HepG2 (cell line): ENCODE data around the gene CD44.

Experiments
- CTCF ChIP-seq: sonication (generic); formaldehyde crosslinking; IDR thresholded peaks from 2 replicates; pipeline ENCODE4 v1.5.0; 2020; ENCODE audit warnings: mild to moderate bottlenecking, missing genetic modification reagents, moderate library complexity
- EP300 ChIP-seq, 3 experiments: sonication (generic) in 1 of 3; formaldehyde crosslinking in 1 of 3; IDR thresholded peaks; 2 replicates each; pipeline versions ENCODE4 v1.5.1 to v1.6.1; 2011 to 2020; ENCODE audit warnings: low read depth in 2 of 3, low read length in 2 of 3, borderline replicate concordance in 1 of 3, improper control_type of control experiment in 1 of 3, mild to moderate bottlenecking in 1 of 3, missing genetic modification reagents in 1 of 3, moderate library complexity in 1 of 3
- KMT2A ChIP-seq: sonication (generic); formaldehyde crosslinking; IDR thresholded peaks from 2 replicates; pipeline ENCODE4 v1.4.0; 2020; ENCODE audit warnings: missing genetic modification reagents
- POLR2AphosphoS5 ChIP-seq: IDR thresholded peaks from 2 replicates; pipeline ENCODE4 v1.6.1; 2012; ENCODE audit warnings: low read depth, low read length
- ZBTB7A ChIP-seq: sonication (generic); formaldehyde crosslinking; IDR thresholded peaks from 2 replicates; pipeline ENCODE4 v1.8.0; 2022; ENCODE audit warnings: mild to moderate bottlenecking, missing genetic modification reagents
- TF ChIP-seq, protein P1 (sequence below): sonication (generic); formaldehyde crosslinking; IDR thresholded peaks from 2 replicates; pipeline ENCODE4 v1.4.0; 2020; ENCODE audit warnings: missing genetic modification reagents
- TF ChIP-seq, protein P2 (sequence below): sonication (generic); formaldehyde crosslinking; IDR thresholded peaks from 2 replicates; pipeline ENCODE4 v1.4.0; 2020; ENCODE audit warnings: missing genetic modification reagents, mild to moderate bottlenecking, borderline replicate concordance

DNA sequence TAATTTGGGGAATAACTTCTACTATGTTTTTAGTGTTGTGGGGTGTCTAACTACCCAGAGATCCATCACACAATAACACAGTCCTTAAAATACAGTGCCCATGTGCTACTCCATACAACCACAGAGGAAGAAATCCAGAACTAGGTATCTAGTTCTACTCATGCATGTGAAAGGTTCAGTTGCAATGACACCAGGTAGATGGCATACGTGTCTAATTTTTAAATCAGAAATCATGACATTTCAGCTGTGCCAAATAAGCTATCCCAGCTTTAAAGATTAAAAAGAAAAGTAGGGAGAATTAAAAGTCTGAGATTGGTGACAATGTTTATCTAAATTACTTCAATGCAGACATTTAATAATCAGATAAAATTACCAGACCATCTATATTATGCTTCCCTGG lies 122.2 kb downstream of the CD44 start:
- TF ChIP-seq, protein P1, sequence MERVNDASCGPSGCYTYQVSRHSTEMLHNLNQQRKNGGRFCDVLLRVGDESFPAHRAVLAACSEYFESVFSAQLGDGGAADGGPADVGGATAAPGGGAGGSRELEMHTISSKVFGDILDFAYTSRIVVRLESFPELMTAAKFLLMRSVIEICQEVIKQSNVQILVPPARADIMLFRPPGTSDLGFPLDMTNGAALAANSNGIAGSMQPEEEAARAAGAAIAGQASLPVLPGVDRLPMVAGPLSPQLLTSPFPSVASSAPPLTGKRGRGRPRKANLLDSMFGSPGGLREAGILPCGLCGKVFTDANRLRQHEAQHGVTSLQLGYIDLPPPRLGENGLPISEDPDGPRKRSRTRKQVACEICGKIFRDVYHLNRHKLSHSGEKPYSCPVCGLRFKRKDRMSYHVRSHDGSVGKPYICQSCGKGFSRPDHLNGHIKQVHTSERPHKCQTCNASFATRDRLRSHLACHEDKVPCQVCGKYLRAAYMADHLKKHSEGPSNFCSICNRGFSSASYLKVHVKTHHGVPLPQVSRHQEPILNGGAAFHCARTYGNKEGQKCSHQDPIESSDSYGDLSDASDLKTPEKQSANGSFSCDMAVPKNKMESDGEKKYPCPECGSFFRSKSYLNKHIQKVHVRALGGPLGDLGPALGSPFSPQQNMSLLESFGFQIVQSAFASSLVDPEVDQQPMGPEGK (CRISPR knock-in tag) = no peak
- no peak for TF ChIP-seq EP300 (IDR thresholded peaks at IDR 0.05; ENCODE audit: low read depth in 2 of 2, low read length in 2 of 2)
- no peak for TF ChIP-seq EP300 (CRISPR knock-in tag; IDR thresholded peaks at IDR 0.05; ENCODE audit: borderline replicate concordance)
- TF ChIP-seq POLR2AphosphoS5 = no peak
- no peak for TF ChIP-seq KMT2A
- TF ChIP-seq, protein P2, sequence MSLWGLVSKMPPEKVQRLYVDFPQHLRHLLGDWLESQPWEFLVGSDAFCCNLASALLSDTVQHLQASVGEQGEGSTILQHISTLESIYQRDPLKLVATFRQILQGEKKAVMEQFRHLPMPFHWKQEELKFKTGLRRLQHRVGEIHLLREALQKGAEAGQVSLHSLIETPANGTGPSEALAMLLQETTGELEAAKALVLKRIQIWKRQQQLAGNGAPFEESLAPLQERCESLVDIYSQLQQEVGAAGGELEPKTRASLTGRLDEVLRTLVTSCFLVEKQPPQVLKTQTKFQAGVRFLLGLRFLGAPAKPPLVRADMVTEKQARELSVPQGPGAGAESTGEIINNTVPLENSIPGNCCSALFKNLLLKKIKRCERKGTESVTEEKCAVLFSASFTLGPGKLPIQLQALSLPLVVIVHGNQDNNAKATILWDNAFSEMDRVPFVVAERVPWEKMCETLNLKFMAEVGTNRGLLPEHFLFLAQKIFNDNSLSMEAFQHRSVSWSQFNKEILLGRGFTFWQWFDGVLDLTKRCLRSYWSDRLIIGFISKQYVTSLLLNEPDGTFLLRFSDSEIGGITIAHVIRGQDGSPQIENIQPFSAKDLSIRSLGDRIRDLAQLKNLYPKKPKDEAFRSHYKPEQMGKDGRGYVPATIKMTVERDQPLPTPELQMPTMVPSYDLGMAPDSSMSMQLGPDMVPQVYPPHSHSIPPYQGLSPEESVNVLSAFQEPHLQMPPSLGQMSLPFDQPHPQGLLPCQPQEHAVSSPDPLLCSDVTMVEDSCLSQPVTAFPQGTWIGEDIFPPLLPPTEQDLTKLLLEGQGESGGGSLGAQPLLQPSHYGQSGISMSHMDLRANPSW (CRISPR knock-in tag) = no peak
- no peak for TF ChIP-seq CTCF (CRISPR knock-in tag)
- TF ChIP-seq ZBTB7A = no peak
